NCI-H2081 (cell line): ENCODE data around the gene INTS15.
"Not testable (repeated sequence)": the region's sequence is repeated elsewhere in the genome, so short reads cannot be mapped to it uniquely, and the experiment has no call there.

Experiments used
- DNase-seq, 2 experiments: peaks; one replicate each; lab custom pipeline; 2025; lab: John Stamatoyannopoulos, UW

The INTS15 gene

DNA sequence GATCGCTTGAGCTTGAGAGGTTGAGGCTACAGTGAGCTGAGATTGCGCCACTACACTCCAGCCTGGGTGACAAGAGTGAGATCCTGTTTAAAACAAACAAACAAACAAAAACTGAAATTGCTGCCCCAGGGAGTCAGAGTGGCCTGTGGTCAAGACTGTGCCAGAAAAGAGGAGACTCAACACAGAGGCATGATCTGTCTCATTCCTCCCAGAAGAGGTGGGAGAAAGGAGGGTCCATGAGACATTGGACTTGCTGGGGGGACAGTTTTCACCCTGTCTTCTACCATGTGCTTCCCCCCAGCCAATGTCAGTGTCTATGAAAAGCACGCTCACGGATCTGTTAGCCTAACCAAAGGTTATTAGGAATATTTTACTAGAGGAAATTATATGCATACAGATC is 28.8 kb downstream of the INTS15 start:
- no peak for DNase-seq

DNA sequence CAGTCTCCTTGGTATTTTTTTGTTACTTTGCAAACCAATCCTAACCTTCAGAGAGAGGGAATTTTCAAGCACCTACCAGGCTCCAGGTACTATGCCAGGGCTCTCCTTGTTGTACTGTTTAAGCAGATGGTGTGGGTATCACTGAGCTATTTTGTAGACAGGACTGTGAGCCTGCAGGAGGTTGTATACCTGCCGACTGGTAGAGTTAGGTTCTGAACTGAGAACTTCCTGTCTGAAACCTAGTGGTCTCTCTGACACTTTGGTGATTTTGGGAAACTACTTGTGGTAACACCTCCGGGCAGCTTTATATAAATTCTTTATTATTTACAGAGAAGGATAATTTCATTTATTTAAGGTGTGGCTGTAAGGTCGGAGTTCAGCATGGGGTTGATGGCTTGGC is 30.1 kb downstream of the INTS15 start:
- no peak for DNase-seq

DNA sequence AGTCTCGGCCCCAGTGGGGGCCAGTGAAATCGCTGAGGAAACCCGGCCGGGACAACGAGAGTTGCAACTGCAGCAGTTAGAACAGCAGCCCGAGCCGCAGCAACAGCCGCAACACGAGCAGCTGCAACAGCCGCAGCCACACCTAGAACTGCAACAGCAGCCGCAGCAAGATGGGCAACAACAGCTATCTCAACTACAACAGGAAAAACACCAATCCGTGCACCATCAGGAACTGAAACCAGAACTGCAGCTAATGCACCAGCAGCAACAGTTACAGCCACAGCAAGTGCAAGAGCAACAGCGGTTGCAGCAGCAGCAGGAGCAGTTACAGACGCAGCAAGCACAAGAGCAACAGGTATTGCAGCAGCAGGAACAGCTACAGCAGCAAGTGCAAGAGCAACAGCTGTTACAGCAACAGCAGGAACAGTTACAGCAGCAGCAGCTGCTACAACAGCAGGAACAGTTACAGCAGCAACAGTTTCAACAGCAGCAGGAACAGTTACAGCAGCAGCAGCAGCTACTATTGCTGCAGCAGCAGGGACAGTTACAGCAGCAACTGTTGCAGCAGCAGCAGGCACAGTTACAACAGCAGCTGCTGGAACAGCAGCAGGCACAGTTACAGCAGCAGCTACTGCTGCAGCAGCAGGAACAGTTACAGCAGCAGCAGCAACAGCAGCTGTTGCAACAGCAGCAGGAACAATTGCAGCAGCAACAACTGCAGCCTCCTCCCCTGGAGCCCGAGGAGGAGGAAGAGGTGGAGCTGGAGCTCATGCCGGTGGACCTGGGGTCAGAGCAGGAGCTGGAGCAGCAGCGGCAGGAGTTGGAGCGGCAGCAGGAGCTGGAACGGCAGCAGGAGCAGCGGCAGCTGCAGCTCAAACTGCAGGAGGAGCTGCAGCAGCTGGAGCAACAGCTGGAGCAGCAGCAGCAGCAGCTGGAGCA is 31.6 kb downstream of the INTS15 start:
- no peak for DNase-seq

DNA sequence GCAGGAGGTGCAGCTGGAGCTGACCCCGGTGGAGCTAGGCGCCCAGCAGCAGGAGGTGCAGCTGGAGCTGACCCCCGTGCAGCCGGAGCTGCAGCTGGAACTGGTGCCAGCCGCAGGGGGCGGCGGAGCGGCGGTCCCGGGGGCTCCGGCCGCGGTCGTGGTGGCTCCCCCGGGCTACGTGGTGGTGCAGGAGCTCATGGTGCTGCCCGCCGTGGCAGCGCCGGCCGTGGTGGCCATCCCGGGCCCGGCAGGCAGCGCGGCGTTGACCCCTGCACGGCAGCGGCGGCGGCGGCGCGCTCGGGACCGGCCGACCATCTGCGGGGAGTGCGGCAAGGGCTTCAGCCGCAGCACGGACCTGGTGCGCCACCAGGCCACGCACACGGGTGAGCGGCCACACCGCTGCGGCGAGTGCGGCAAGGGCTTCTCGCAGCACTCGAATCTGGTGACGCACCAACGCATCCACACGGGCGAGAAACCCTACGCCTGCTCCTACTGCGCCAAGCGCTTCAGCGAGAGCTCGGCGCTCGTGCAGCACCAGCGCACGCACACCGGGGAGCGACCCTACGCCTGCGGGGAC is 32.4 kb downstream of the INTS15 start:
- no peak for DNase-seq

DNA sequence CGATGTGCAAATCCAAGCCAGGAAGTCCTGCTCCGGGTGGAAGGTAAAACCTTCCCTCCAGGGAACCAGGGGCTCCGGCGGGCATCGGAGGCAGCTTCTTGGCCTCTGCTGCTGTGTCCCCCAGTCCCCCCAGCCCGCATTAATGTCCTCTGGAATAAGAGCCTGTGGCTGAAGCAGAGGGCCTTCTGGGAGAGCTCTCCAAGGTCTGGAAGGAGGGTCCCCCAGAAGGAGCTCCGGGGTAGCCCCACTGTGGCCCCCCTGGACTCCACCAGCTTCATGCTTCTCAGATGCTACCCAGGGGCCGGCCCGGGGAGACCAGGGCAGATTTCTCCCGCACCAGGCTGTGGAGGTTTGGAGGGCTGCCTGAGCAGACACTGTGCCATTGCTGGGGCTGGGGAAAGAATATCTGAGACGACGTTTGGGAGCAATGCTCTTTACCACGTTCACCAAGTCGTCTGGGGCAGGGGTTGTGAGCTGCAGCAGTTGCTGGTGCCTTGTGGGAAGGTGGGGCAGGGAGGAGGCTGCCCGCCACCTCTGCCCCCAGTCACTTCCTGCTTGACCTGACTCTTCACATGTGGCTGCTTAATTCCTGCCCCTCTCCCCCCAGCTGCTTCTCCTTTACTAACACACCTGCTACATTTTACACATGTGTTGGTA is 33.9 kb downstream of the INTS15 start:
- no peak for DNase-seq

DNA sequence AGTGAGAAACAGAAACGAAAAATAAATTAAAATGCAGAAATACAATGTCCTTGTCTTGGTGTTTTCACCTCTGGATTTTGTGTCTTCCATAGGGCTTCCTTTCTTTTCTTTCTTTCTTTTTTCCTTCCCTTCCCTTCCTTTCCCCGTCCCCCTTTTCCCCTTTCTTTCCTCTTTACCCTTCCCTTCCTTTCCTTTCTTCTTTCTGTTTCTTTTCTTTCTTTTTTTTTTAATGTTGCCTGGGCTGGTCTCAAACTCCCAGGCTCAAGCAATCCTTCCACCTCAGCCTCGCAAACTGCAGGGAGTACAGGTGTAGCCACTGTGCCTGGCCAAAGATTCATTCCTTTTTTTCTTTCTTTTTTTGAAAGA is 34.4 kb downstream of the INTS15 start:
- DNase-seq, result no peak

DNA sequence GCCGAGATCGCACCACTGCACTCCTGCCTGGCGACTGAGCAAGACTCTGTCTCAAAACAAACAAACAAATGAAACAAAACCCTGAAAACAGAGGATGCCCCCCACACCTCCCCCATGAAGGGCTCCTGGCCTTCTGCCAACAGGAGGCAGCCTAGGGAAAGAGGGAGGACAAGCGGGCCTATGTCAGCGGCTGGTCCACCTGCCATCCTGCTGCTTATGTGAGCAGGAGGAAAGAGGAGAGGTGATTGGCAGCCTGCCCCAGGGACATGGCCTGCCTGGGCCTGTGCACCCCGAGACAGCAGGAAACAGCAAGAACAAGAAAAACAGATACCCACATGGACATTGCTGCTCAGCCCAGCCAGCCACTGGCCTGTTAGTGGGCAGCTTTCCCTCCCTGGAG is 38.2 kb downstream of the INTS15 start:
- DNase-seq, result peak; percentile 35 to 51

DNA sequence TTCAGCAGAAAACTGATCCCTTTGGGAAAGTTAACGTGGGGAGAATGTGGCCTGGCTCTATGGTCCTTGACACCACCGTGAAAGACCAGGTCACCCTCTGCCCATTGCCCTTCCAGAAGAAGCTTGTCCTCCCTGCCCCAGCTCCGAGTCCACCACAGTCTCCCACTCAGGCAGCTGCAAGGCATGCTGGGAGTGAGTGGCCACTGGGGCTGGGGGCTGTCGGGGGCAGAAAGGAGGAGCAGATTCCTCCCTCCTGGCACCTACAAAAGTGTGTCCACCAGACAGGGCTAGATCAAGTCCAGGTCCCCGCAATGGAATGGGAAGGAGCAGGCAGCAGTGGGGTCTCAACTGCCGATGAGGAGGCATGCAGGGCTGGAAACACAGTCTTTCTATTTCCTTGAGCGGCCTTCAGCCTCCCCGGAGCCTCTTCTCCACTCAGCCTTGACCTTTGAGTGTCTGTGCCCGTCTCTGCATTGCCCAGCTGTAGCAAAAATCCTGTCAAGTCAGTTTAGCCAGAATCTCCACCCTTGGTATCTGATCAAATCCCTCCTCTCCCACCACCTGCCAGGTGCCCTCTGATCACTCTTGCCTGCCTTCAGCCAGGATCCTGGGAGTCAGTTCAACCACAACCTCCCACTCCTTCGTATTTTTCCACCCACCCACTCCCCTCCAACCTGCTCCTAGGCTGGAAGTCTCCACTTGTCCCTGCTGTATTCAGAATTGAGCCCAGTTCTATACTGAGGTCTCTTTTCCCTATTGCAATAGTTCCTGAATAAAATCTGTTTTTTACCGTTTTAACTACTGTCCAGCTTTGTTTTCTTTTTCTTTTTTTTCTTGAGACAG is 40.4 kb downstream of the INTS15 start:
- no peak for DNase-seq

DNA sequence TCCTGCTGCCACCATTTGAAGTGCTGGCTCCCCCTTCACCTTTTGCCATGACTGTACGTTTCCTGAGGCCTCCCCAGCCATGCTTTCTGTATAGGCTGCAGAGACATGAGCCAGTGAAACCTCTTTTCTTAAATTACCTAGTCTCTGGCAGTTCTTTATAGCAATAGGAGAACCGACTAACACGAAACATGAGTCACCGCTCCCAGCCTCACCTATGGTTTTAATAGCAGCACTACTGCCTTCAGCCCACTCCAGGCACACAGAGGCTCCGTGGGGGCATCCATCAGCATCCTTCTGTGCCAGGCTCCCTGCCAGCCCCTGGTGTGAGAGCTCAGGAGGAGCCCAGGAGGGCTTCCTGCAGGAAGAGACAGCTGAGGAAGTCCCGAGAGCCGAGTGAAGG is 41.8 kb downstream of the INTS15 start:
- no peak for DNase-seq

DNA sequence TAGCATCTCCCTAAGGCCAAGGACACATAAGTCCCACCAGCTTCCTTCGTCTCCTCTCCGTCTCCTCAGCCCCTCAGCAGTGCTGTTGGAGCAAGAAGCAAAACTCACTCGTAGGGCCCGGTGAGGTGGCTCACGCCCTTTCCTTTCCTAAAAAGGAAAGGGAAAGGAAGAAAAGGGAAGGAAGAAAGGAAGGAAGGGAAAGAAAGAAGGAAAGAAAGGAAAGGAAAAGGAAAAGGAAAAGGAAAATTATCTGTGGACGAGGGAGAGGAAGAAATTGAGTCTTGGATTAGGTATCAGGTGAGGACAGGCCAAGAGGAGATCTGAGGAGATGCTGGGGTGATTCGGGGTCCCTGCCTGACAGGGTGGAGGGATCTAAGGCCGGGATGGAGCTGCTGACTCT is 44.2 kb downstream of the INTS15 start:
- no peak for DNase-seq

DNA sequence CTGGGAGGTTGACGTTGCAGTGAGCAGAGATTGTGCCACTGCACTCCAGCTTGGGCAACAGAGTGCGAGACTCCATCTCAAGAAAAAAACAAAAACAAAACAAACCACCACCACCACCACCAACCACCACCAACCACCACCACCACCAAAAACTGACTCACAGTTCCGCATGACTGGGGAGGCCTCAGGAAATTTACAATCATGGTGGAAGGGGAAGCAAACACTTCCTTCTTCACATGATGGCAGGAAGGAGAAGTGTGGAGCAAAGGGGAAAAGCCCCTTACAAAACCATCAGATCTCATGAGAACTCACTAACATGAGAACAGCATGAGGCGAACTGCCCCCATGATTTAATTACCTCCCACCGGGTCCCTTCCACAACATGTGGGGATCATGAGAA is 45.1 kb downstream of the INTS15 start:
- not testable (repeated sequence) for DNase-seq

DNA sequence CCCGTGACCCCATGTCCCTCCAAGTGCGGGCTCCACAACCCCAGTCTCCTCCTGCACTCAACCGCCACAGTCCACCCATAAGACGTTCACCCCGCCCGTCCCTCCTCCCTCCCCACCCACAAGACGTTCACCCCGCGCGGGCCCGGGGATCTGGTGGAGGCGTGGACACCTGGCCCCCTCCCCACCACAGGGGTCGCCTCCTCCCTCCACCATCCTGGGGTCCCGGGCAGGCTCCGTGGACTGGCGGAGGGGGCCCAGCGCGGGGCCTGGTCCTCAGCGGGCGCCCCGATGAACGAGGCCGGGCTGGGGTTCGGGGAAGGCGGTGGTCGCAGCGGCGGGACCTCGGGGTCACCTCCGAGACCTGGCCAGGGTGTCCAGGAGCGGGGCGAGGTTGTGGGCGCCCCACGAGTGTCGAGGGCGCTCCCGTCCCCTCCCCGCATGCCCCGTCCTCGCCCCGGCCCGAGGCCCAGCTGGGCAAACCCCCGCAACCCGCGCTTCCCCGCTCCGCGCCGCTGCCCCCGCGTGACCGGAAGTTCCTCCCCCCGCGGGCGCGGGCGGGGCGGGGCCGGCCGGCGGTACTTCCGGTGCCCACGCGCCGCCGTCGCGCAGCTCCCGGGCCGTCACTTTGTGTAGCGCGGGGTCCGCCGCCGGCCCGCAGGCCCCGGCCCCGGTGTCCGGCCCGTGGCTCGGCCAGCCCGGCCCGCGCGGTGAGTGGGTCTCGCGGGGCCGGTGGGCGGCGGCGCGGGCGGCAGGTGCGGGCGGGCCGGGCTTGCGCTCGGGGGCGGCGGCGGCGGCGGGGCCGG is 47.1 kb downstream of the INTS15 start, which contains the start of gene ZNF316:
TSS of gene ZNF316 (plus strand) at position 578 of the 803 bp plus-strand sequence. CDS start 5,092 bp downstream, outside the sequence.
- DNase-seq, result peak; percentile 52 to 53

DNA sequence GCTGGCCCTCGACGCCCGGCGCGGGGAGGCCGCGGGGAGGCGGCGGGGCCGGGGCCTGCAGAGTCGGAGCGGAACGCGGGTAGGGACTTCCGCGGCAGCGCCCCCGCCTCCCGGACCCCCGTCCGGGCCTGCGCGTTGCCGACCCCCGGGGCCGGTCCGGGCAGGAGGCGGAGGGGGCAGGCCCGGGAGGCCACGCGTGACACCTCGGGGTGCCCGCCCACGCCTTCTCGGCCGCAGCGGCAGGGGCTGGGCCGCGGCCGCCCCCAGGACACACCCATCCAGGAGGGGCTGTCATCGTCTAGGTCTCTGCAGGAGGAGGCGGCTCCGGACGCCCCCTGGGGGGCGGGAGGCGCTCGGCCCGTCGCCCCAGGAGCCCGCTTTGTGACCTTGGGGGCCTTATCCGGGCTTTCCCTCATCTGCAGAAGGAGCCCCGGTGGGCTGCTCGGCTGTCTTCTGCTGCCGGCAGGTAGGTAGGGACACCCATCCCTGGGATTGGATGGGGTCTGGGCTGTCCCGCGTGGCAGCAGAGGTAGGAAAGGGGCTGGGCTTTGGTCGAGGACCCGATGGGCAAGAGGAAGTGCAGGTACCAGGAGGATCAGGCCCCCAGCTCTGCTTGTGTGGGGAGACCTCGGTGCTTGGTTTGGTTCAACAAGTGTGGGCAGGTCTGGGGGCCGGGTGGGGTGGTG is 47.9 kb downstream of the INTS15 start:
- DNase-seq, result peak; percentile 28 to 43

DNA sequence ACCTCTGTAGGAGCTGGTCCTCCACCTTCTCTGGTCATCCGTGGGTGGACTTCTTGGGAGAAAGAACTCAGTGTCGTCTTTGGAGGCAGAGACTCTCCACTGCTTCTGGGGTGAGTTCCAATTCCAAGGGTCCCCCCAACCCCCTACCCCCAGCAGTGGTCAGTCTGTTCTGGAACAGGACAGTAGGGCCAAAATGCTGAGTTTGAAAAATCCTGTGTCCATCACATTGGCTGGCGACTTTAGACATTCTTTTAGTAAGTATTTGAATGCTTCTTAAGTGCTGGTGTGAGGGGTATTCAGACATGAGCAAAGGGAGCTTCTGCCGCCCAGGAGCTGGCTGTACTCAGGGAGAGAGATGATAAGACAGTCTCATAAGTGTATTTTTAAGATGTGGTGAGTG is 49.2 kb downstream of the INTS15 start:
- DNase-seq, result no peak

DNA sequence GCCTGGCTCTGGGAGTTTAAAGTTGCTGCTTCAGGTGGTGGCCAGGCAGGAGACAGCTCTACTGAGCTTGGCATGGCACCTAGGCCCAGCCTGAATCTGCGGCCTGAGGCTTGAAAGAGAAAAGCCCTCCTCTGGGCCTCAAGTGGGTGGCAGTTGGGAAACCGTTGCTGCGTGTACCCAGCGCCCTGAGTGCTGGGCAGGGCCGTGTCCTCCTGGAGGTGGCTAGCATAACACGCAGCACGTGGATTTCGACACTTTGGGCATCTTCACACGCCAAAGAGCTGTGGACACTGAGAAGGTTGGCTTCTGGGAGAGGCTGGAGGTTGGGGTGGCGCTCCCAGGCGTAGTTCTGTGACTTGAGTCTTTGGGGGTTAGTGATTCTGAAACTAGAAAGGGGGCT is 49.8 kb downstream of the INTS15 start:
- no peak for DNase-seq

DNA sequence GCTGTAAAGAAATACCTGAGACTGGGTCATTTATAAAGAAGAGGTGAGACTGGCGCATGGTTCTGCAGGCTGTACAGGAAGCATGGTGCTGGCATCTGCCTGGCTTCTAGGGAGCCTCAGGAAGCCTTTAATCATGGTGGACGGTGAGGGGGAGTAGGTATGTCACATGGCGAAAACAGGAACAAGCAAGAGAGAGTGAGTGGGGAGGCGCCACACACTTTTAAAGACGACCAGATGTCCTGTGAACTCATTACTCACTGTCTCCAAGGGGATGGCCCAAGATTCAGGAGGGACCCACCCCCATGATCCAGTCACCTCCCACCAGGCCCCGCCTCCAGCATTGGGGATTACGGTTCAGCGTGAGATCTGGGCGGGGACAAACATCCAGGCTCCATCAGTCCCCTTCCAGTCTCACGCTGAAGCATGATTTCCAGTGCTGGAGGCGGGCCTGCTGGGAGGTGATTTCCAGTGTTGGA is 50.5 kb downstream of the INTS15 start:
- no peak for DNase-seq

DNA sequence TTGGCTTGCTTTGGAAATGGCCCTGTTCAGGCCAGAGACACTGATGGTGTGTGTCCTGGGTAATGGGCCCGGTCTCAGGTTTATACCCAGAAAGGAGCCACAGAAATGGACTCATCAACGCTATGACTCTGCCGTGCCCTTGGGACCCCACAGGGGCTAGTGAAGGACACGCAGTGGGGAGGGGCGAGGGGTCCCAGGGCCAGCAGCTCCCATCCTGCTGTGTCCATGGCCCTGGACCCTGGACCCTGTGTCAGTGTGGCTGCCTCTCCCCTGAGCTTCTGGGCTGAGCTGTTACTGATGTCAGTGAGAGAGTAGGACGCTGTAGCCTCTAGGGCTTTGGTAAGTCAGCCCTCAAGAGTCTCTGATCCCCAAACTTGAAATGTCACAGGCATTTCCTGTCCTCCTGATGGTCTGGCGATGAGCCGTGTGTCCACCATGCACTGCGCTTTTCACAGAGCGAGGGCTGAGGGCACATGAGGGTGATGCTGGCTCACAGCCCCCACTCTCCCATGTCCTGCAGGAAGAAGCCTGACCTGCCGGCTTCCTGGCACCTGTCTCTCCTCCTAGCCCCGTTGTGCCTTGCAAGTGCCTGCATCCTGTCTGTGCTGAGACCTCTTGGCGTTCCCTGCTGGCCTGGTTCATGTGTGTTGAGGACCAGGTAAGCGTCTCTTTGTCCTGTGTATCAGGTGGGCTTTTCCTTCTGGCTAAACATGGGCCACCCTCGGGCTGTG is 51.6 kb downstream of the INTS15 start:
- no peak for DNase-seq

DNA sequence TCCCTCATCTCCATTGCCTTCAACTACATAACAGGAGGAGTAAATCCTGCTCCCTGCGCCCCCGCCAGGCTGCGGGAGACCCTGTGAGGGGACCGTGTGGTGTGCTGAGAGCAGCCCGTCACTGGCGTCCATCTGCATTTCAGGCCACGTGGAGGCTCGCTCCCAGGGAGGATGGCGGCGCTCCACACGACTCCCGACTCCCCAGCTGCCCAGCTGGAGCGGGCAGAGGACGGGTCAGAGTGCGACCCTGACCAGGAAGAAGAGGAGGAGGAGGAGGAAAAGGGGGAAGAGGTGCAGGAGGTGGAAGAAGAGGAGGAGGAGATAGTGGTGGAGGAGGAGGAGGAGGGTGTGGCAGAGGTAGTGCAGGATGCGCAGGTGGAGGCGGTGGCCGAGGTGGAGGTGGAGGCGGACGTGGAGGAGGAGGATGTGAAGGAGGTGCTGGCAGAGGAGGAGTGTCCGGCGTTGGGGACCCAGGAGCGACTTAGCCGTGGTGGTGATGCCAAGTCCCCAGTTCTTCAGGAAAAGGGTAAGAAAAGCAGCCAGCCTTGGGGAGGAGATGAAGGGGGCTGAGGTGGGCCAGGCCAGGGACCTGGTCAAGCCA is 52.5 kb downstream of the INTS15 start:
- DNase-seq, result no peak
